Measurements from ENCODE around the gene RAB33A. TPM values are rescaled to one million over a fixed set of nuclear protein-coding genes. Genes with fewer than 3 reads are reported as not detected.
A peak's percentile ranks its signal among the peaks of the same experiment; 100 is the strongest.

Gene RAB33A
- 32.8 TPM for polyA plus RNA-seq (2012; ENCODE audit: insufficient read depth, insufficient read length)

- peak within 1 kb of the TSS; percentile 64 for H3K4me3 ChIP-seq (ENCODE audit: low read length)
- no peak for DNase-seq (ENCODE audit: low read depth, low spot score)
Measured at GRCh38 chrX:130171446-130172126, at the start of gene RAB33A. TSS of gene RAB33A (plus strand) at chrX:130171962. CDS start at chrX:130172063, 101 bp downstream.

- DNase-seq (ENCODE audit: low read depth, low spot score): no peak
- H3K4me3 ChIP-seq (ENCODE audit: low read length): no peak overlapping the region
Measured at GRCh38 chrX:130124577-130124976, 47.2 kb upstream of the RAB33A start.

GRCh38 chrX:130125091-130125874, 46.5 kb upstream of the RAB33A start:
- no peak for DNase-seq (ENCODE audit: low read depth, low spot score)
- H3K4me3 ChIP-seq (ENCODE audit: low read length): no peak overlapping the region

- no peak for DNase-seq (ENCODE audit: low read depth, low spot score)
- H3K4me3 ChIP-seq (ENCODE audit: low read length): no peak overlapping the region
Measured at GRCh38 chrX:130130990-130131389, 40.8 kb upstream of the RAB33A start.

- no peak overlapping the region for H3K4me3 ChIP-seq (ENCODE audit: low read length)
- no peak for DNase-seq (ENCODE audit: low read depth, low spot score)
Measured at GRCh38 chrX:130136496-130136895, 35.3 kb upstream of the RAB33A start.

GRCh38 chrX:130136961-130137360, 34.8 kb upstream of the RAB33A start:
- H3K4me3 ChIP-seq (ENCODE audit: low read length): no peak overlapping the region
- DNase-seq (ENCODE audit: low read depth, low spot score): no peak

GRCh38 chrX:130139474-130140201, 32.1 kb upstream of the RAB33A start:
- no peak for DNase-seq (ENCODE audit: low read depth, low spot score)

GRCh38 chrX:130144509-130144908, 27.3 kb upstream of the RAB33A start:
- H3K4me3 ChIP-seq (ENCODE audit: low read length): no peak overlapping the region
- DNase-seq (ENCODE audit: low read depth, low spot score): no peak

More at GRCh38 chrX:130139474-130140201, 32.1 kb upstream of the RAB33A start:
- H3K4me3 ChIP-seq (ENCODE audit: low read length): no peak overlapping the region

GRCh38 chrX:130145123-130145522, 26.6 kb upstream of the RAB33A start:
- no peak overlapping the region for H3K4me3 ChIP-seq (ENCODE audit: low read length)
- DNase-seq (ENCODE audit: low read depth, low spot score): no peak

- no peak for DNase-seq (ENCODE audit: low read depth, low spot score)
- no peak overlapping the region for H3K4me3 ChIP-seq (ENCODE audit: low read length)
Measured at GRCh38 chrX:130147631-130148030, 24.1 kb upstream of the RAB33A start.

- no peak overlapping the region for H3K4me3 ChIP-seq (ENCODE audit: low read length)
- no peak for DNase-seq (ENCODE audit: low read depth, low spot score)
Measured at GRCh38 chrX:130155564-130155963, 16.2 kb upstream of the RAB33A start.

GRCh38 chrX:130158311-130158710, 13.5 kb upstream of the RAB33A start:
- no peak overlapping the region for H3K4me3 ChIP-seq (ENCODE audit: low read length)
- no peak for DNase-seq (ENCODE audit: low read depth, low spot score)

- H3K4me3 ChIP-seq (ENCODE audit: low read length): no peak overlapping the region
- no peak for DNase-seq (ENCODE audit: low read depth, low spot score)
Measured at GRCh38 chrX:130159776-130160175, 12.0 kb upstream of the RAB33A start.

- H3K4me3 ChIP-seq (ENCODE audit: low read length): no peak overlapping the region
- DNase-seq (ENCODE audit: low read depth, low spot score): no peak
Measured at GRCh38 chrX:130162094-130162735, 9.5 kb upstream of the RAB33A start.

GRCh38 chrX:130163398-130163797, 8.4 kb upstream of the RAB33A start:
- H3K4me3 ChIP-seq (ENCODE audit: low read length): no peak overlapping the region
- DNase-seq (ENCODE audit: low read depth, low spot score): no peak

- no peak for DNase-seq (ENCODE audit: low read depth, low spot score)
- peak overlapping the region; percentile 79 for H3K4me3 ChIP-seq (ENCODE audit: low read length)
Measured at GRCh38 chrX:130165181-130165702, 6.5 kb upstream of the RAB33A start.

- peak; percentile 93 for DNase-seq (ENCODE audit: low read depth, low spot score)
- H3K4me3 ChIP-seq (ENCODE audit: low read length): peak within 1 kb of the TSS; percentile 79
Measured at GRCh38 chrX:130165703-130166502, 5.9 kb upstream of the RAB33A start, which contains the start of gene AIFM1. TSS of gene AIFM1 (minus strand) at chrX:130165841. CDS start at chrX:130165656, 185 bp downstream.

GRCh38 chrX:130166503-130166777, 5.3 kb upstream of the RAB33A start:
- H3K4me3 ChIP-seq (ENCODE audit: low read length): peak overlapping the region; percentile 79
- DNase-seq (ENCODE audit: low read depth, low spot score): no peak
